ENCODE results near the gene ALDH16A1.
"Not testable (repeated sequence)": the region's sequence is repeated elsewhere in the genome, so short reads cannot be mapped to it uniquely, and the experiment has no call there.

Gene ALDH16A1

DNA sequence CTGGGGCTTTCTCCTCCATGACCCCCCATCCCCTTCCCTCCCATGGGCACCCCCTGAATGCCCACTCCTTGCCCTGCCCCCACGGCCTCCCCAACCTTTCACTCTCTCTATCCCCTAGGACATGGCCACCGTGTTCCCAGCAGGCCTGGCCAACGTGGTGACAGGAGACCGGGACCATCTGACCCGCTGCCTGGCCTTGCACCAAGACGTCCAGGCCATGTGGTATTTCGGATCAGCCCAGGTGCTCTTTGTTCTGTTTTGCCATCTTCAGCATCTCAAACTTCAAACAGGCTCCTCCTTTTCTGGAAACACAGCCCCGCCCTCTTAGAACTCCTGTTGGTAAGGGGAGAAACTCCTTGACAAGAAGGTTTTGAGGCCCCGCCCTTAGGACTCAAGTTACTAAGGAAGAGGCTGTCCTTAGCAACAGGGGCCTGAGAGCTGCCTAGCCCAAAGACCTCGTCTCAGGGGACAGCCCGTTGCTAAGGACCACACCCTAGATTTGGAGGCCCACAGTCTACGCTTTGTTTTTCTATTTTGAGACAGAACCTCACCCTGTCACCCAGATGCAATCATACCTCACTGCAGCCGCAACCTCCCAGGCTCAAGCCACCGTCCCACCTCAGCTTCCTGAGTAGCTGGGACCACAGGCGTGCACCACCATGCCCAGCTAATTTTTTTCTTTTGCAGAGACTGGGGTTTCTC lies 15.9 kb downstream of the ALDH16A1 start:
- DNase-seq: peak; percentile 81

DNA sequence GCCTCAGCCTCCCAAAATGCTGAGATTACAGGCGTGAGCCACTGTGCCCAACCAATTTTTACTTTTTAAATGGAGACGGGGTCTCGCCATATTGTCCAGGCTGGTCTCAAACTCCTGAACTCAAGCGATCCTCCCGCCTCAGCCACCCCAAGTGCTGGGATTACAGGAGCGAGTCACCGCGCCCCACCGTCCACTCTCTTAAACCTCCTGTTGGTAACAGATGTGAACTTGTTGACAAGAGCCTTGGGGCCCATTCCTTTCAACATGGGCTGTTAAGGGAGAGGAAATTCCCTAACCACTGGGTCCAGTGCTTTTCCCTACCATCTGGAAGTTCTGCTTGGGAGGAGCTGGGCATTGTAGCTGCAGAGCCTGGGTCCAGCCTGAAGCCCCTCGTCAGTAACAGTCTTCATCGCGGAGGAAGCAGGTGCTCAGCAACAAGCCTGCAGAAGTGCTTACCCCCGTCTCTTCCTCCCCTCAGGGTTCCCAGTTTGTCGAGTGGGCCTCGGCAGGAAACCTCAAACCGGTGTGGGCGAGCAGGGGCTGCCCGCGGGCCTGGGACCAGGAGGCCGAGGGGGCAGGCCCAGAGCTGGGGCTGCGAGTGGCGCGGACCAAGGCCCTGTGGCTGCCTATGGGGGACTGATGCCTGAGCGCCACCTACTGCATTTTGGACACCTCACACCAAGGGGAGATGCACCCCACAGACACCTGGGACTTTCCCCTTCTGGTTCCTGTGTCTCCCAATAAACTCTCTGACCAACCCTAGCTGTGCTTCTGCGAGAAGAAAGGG lies 17.0 kb downstream of the ALDH16A1 start:
- DNase-seq: peak; percentile 90

DNA sequence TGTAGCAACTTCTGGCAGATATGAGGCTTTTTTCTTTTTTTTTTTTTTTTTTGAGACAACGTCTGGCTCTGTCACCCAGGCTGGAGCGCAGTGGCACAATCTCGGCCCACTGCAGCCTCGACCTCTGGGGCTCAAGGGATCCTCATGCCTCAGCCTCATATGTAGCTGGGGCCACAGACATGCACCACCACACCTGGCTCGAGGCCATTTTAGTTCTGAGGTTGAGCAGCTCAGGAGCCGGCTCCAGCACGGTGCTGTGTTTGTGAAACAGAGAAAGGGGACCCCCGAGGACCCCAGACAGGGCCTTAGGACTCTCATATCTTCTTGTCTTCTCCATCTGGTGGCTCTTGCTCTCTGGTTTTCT lies 17.6 kb downstream of the ALDH16A1 start:
- DNase-seq: peak; percentile 68

DNA sequence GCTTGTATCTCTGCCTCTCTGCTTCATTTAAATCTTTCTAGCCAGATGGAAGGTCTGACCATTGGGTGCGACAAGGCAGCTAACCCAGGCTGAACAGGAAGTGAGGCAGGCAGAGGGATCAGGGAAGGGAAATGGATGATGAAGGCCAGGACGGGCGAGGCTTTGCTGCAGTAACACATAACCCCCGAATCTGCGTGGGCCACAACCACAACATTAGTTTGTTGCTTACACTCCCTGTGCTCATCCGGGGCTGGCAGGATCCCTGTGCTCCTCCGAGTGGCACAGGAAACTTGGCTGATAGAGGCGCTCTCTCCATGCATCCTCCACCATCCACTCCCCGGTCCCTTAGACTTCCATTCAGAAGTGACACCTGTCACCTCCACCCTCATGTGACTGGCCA lies 19.9 kb downstream of the ALDH16A1 start:
- DNase-seq: no peak

DNA sequence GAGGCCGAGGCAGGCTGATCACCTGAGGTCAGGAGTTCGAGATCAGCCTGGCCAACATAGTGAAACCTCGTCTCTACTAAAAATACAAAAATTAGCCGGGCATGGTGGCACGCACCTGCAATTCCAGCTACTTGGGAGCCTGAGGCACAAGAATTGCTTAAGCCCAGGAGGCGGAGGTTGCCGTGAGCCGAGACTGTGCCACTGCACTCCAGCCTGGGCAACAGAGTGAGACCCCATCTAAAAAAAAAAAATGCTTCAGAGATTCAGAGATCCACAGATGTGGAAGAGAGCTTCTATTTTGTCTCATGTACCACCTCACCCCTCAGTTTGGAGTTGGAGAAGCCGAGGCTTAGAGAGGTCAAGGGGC lies 20.5 kb downstream of the ALDH16A1 start:
- not testable (repeated sequence) for DNase-seq

DNA sequence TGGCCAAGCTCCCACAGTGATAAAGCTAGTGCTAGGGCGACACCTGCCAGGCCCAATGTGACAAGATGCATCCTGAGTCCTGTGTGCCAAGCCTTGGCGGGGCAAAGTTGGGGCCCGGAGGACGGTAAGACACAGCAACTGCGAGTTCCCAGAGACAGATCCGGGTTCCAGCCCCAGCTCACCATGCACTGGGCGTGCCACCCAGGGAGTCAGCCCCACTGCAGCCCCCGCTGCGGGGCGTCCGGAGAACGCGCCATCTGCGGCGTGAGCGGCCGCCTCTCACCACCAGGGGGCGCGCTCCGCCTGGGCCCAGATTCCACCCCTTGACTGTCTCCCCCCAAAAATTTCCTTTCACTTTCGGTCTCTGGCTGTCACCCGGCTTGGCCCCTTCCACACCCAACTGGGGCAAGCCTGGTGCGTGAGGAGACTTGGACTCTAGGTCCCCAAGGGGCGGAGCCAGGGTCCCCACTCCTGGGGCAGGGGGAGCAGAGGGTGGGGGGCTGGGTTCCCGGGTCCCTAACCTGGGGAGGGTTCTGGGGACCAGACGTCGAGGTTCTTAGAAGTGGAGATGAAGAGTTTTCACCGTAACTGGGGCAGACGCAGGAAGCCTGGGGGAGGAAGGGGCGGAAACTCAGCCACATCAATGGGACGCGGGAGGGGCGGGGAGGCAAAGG lies 21.0 kb downstream of the ALDH16A1 start, which contains the start of gene FLT3LG:
FLT3LG (plus strand) TSS at position 348 of the 674 bp plus-strand sequence. CDS start 425 bp downstream, outside the sequence.
- peak; percentile 98 for DNase-seq

DNA sequence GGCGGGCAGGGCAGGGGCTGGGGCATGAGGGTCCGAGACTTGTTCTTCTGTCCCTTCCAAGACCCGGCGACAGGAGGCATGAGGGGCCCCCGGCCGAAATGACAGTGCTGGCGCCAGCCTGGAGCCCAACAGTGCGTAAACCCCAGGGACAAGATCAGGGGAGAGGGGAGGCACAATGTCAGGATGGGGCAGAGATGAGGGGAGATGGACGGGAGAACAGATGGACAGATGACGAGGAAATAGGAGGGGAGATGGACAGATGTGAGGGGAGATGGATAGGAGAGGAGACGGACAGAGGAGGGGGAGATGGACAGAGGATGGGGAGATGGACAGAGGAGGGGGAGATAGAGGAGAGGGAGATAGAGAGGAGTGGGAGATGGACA lies 21.5 kb downstream of the ALDH16A1 start:
- no peak for DNase-seq

DNA sequence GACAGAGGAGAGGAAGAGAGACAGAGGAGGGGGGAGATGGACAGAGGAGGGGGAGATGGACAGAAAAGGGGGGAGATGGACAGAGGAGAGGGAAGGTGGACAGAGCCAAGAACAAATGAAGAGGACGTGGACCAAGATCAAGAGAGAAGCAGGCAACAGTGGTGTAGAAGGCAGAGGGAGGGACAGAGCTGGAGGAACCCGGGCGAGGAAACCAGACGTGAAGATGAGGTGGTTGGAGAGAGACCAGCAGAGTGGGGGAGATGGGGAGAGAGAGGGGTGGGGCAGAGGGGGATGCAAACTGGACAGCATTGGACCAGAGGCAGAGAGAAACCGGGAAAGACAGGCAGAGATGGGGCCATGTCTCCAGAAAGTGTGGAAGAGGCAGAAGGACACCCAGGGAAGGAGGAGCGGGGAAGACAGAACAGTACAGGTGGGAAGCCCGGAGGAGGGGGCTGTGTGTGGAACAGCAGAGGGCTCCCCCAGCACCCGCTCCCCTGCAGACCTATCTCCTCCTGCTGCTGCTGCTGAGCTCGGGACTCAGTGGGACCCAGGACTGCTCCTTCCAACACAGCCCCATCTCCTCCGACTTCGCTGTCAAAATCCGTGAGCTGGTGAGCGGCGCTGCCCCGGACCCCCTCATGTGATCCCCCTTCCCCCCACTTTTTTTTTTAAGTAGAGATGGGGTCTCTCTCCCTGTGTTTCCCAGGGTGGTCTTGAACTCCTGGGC lies 22.3 kb downstream of the ALDH16A1 start:
- no peak for DNase-seq

DNA sequence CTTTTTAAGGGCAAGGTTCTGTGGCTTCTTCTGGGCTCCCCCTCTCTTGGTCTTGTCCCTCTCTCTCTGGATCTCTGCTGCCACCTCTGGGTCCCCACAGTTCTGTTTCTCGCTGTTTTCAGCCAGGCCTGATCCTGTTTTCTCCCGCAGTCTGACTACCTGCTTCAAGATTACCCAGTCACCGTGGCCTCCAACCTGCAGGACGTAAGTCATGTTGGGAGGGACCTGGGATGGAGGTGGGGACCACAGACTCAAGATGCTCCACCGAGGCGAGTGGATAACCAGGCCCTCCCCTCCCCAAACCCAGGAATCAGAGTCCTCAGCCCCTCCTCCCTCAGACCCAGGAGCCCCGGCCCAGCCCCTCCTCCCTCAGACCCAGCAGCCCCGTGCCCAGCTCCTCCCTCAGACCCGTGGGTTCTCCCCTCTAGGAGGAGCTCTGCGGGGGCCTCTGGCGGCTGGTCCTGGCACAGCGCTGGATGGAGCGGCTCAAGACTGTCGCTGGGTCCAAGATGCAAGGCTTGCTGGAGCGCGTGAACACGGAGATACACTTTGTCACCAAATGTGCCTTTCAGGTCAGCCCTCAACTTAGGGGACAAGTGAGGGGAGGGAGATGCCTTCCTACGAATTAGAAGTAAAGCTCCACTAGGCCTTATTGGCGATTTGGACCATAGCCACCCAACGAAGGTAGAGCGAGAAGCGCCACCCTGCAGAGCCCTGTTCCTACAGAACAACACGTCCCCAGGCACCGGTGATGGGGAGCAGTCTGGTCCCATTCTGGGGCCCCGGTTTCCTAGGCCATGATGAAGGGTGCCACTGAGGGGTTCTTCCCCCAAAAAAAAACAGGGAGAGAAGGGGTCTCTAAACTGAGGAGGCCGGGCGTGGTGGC lies 23.2 kb downstream of the ALDH16A1 start:
- DNase-seq: peak; percentile 89

DNA sequence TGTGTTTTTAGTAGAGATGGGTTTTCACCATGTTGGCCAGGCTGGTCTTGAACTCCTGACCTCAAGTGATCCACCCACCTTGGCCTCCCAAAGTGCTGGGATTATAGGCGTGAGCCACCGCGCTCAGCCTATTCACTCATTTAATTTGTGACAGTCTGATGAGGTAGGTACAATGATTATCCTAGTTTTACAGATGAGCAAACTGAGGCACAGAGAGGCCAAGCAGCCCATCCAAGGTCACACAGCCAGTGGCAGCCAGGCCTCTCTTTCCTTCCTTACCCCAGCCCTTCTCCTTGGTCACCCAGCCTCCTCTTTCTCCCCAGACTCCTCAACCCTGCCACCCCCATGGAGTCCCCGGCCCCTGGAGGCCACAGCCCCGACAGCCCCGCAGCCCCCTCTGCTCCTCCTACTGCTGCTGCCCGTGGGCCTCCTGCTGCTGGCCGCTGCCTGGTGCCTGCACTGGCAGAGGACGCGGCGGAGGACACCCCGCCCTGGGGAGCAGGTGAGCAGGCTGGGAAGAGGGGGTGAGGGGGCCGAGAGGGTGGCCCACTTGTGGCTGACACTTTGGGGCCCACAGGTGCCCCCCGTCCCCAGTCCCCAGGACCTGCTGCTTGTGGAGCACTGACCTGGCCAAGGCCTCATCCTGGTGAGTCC lies 27.1 kb downstream of the ALDH16A1 start:
- DNase-seq: no peak

DNA sequence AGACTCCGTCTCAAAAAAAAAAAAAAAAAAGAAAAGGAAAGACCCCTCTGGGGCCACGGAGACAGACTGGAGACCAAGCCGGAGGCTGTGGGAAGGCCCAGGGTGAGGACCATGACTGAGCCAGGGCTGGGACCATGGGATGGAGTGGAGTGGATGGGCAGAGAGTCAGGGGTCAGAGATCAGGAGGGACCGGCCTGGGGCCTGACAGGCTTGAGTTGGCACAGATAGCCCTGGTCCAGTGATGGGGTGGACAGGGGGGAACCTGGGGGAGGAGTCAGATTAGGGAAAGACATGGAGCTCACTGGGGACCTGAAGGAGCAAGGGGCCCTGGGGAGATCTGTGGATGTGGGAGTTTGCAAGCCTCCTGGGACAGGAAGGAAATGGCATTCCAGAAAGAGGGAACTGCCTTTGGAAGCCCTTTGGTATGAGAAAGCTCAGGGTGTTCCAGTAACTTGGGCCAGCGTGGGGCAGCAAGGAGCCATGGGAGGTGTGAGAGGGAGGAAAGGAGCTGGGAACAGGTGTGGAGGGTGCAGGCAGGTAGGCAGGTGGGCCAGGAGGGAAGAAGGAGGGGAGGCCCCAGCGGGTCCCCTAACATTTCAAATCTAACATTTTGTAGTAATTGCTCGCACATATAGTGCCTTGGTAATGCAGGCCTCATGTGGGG lies 28.1 kb downstream of the ALDH16A1 start:
- no peak for DNase-seq

DNA sequence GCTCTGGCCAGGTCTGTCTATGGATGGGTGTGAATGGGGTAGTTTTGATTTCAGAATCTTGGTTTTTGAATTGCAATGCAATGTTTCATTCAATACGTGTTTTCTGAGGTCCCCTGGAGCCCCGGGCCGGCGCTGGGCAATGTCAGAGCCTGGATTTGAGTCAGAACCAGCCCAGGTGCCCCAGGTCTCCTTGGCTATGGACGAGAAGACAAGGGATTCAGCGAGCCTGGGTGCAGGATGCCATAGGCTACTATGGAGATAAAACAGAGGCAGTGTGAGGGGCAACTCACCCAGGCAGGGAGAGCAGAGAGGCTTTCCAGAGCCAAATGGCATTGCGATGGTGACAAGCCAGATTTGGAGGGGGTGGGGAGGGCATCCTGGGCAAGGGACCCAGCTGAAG lies 33.2 kb downstream of the ALDH16A1 start:
- no peak for DNase-seq

DNA sequence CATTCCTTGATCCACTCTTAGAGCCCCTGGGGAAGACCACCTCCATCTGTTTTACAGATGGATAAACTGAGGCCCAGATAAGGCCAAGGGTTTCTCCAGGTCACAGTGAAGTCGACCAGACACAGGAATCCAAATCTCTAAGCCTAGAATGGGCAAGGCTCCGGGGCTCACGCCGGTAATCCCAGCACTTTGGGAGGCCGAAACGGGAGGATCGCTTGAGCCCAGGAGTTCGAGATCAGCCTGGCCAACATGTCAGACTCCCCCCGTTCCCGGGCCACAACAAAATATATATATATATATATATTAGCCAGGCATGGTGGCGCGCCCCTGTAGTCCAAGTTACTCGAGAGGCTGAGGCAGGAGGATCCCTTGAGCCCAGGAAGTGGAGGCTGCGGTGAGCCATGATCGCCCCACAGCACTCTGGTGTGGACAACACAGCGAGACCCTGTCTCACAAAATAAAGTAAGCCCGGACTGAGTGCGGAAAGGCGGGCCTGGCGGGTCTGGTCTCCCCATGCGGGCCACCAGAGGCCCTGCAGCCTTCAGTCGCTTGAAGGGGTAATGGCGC lies 33.8 kb downstream of the ALDH16A1 start:
- DNase-seq: no peak

DNA sequence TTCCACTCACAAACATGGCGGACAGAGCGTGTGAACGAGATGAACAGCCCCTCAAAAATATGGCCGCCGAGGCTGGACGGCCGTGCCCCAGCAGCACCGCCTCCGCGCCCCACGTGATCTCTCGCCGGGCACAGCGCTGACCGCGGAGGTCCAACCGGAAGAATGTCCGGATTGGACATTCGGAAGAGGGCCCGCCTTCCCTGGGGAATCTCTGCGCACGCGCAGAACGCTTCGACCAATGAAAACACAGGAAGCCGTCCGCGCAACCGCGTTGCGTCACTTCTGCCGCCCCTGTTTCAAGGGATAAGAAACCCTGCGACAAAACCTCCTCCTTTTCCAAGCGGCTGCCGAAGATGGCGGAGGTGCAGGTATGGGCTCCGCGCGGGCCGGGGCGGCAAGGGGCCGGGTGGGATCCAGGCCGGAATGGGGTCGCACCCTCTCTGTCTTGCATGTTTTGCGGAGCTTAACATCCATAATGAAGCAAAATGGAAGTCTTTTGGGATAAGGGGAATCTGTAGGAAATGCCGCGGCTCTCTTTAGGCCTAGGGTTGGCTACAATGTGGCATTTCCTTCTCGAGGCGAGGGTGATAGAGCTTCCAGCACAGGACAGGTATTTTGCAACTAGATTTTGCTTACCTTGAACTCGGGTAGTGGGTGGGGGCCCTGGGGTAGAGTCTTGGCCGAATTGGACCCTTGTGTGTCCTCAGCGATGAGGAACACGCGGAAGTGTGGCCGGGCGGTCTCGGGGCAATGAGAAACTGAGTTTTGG lies 34.4 kb downstream of the ALDH16A1 start, which contains the start of gene RPL13A:
RPL13A (plus strand) TSS at position 332 of the 769 bp plus-strand sequence; CDS start at position 354, 22 bp downstream.
- DNase-seq: peak; percentile 99

DNA sequence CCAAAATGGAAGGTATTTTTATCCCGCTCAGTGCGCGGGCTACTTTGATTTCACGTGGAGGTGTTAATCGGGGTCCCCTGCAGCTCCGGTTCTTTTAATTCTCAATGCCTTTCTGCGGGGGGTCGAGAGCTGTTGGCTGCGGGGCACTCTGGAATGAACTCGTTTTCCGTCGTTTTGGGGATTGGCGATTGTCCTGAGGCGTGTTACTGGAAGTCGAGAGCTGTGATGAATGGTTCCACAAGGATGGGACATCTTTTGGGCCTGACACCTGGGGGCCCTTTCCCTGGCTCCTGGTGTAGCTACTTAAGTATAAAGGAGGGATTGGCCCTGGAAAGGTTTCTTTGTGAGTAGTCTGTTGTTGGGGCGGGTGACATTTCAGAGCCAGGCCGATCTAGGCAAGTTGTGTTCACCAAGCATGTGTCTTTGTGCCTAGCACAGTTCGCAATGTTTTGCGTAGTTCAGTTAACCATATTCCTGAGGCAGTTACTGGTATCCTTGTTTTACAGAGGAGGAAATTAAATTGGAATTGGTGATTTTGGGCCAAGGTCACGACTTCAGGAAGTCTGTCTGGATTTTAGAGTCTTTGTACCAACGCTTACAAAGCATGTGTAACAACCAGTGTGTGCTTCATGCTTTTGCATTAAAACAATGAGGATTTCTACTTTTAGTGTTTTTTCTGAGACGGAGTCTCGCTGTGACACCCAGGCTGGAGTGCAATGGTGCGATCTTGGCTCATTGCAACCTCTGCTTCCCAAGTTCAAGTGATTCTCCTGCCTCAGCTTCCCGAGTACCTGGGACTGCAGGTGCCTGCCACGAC lies 35.2 kb downstream of the ALDH16A1 start:
- peak; percentile 88 for DNase-seq

DNA sequence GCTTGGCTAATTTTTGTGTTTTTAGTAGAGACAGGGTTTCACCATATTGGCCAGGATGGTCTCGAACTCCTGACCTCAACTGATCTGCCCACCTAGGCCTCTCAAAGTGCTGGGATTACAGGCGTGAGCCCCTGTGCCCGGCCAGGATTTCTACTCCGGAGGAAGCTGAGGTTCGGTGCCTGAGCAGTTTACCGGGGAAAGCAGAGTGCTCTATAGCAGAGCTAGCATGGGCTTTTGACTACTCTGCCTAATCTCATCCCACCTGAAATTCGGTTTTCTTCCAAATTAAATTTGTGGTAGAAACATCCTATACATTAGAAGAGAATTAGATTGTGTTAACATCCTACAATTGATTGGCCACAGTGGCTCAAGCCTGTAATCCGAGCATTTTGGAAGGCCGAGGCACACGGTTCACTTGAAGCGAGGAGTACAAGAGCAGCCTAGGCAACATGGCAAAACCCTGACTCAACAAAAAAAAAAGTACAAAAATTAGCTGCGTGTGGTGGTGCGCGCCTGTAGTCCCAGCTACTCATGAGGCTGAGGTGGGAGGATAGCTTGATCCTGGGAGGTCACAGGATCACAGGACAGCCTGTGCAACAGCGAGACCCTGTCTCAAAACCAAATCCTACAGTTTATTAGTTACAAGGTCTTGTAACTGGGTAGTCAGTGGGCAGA lies 36.0 kb downstream of the ALDH16A1 start:
- peak; percentile 83 for DNase-seq

DNA sequence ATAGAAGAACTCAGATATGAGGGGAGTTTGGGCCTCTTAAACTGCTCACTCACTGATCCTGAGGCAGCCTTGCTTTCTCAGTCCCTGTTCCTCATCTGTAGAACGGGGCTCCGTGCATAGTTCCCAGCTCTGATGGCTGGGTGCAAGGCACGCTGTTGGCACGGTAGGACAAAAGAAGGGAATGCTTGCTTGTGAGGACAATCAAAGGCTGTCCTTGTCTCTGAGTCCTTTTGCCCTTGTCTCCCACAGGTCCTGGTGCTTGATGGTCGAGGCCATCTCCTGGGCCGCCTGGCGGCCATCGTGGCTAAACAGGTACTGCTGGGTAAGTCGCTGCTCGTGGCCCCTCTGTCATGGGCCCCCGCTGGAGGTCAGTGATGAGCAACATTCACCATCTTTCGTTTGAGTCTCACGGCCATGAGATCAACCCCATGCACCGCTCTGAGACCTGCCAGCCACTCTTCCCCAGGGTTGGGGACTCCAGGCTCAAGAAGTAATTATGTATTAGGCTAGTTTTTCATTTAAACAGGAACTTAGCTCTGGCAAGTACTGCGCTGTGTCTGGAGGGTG lies 36.7 kb downstream of the ALDH16A1 start:
- DNase-seq: peak; percentile 82
